NCI-H460 (cell line): ENCODE measurements around the gene COLEC11. TPM values are rescaled to one million over a fixed set of nuclear protein-coding genes. Genes with fewer than 3 reads are reported as not detected.
"Not testable (repeated sequence)": the region's sequence is repeated elsewhere in the genome, so short reads cannot be mapped to it uniquely, and the experiment has no call there.

Experiments
- DNase-seq: peaks from one replicate; pipeline ENCODE4 v3.0.0-alpha.2; 2016; ENCODE audit warnings: low read depth; ENCODE audit errors: extremely low read depth
- total RNA-seq: library from RNA; depleted of rRNA; stranded (reverse); fragments of >200 nt; shearing (Covaris generic); gene quantifications from 2 replicates; pipeline ENCODE4 v1.2.3, GENCODE V29; 2014

The COLEC11 gene
- total RNA-seq, 1 experiment from 2014 or later = 1.1 TPM

DNA sequence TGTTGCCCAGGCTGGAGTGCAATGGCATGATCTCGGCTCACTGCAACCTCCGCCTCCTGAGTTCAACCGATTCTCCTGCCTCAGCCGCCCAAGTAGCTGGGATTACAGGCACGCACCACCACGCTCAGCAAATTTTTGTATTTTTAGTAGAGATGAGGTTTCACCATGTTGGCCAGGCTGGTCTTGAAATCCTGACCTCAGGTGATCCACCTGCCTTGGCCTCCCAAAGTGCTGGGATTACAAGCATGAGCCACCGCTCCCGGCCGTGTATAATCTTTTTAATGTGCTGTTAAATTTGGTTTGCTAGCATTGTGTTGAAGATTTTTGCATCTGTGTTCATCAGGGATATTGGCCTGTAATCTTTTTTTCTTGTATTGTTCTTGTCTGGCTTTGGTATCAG is 24.7 kb downstream of the COLEC11 start:
- DNase-seq = not testable (repeated sequence)

DNA sequence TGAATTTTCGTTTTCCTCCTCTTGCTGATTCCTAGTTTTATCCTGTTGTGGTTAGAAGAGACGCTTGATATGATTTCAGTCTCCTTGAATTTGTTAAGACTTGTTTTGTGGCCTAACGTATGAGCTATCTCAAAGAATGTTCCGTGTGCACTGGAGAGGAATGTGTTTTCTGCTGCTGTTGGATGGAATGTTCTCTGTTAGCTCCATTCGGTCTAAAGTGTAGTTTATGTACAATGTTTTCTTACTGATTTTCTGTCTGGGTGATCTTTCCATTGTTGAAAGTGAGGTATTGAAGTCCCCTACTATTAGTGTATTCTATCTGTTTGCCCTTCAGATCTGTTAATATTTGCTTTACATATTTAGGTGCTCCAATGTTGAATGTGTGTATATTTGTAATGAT is 25.9 kb downstream of the COLEC11 start:
- no peak for DNase-seq

DNA sequence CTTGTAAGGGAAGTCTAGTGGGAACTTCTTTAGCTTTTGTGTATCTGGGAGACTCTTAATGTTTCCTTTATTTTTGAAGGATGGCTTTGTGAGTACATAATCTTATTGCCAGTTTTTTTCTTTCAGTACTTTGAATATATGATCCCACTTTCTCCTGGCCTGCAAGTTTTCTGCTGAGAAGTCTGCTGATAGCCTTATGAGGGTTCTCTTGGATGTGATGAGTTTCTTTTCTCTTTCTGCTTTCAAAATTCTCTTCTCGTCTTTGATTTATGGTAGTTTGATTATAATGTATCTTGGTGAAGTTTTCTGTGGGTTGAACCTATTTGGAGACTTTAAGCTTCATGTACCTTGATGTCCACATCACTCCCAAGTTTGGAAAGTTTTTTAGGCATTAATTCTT is 28.1 kb downstream of the COLEC11 start:
- no peak for DNase-seq

DNA sequence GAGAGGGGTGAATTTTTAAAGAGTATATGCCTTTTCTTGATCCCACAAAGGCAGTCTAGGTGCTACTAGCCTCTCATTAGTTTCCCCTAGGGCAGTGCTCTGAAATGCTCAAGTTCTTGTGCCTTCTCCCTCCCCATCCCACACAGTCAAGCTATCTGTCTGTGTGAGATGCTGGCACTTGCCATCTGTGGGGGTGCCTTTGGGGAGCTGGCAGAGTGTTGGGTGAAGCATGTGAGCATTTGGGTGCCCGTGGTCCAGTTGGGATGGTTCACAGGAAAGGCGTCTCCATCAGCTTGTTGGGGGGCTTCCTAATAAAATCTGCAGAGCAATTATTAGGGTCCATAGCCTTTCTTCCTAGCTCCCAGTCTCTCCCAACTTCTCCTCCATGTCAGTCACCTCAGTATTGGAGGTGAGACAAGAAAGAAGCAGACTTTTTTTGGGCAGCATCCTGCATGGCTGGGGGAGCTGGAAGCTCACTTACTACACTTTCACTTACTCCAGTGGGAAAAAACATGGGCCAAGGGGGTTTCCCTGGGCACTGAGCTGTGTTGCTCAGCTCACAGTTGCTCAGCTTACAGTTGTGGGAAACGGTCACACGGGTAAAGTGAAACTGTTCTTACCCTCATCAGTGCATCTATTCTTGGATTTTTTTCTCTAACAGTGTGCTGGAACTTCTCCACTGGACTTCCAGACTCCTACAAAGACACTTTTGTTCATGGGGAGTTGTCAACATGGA is 29.3 kb downstream of the COLEC11 start:
- no peak for DNase-seq

DNA sequence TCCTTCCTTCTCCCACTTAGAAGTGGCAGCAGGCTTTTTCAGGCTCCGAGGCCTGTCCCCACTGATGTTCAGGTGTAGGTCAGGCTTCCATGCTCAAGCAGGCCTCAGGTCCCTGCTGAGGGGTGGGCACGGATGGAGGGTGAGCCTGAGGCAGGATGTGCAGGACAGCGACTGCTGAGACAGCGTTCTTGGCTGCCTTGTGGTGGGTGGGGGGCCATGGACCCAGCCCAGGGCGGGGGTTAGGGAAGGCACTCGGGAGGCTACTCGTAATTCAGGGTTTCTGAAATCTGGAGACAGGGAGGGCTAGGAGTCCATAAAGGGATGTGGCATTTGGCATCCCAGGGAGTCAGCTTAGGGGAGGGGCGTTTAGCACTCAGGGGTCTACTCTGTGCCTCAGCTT is 30.3 kb downstream of the COLEC11 start:
- no peak for DNase-seq

DNA sequence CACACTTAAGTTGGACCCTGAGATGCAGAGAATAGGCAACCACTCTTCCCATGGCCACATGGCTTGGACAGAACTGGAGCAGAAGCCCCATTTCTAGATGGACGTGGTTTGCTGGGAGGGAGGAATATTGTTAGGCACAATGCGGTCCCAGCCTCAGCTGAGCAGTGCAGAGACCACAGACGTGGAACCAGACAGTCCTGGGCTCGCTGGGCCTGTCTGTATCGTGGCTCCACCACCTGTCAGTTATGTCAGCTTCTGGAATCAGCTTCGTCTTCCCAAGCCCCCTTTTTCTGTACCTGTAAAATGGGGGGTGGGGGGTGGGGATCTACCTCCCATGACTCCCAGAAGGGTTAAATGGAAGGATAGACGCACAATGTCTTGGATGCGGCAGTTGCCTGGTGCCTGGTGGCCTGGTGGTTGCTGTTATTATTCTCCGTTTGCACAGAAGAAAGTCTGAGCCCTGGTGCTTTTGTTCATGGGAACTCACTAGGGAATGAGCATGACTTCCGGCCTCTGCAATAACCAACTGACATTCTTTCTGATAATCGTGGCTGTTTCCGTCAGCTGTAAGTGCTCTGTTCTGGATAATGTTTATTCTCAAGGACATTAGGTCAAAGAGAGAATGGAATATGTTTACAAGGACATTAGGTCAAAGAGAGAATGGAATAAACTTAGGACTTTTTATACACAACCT is 31.4 kb downstream of the COLEC11 start:
- no peak for DNase-seq

DNA sequence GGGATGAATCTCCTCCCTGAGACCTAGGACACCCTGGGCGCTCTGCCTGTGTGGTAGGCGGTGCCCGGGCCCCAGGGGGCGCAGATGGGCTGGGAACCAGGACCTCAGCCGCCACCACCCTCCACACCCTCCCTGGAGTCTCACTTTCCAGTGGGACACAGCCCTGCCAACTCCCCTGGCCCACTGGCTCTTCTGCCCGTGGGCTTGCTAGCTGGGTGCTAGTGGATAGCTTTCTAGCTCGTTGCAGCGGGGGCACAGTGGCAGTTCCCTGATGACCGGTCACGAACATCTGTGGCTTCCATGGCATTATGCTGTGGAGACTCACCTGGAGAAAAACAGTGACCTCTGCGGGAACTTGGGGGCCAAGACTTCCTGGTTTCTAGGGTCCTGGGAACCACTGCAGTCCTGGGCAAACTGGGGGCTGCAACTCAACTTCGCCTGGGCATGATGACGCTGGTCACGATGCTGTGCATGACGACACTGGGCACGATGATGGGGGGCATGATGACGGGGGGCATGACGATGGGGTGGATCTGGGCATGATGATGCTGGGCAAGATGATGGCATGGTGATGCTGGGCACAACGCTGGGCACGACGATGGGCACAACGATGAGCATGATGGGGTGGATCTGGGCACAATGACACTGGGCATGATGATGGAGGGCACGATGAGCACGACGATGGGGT is 32.0 kb downstream of the COLEC11 start:
- no peak for DNase-seq

DNA sequence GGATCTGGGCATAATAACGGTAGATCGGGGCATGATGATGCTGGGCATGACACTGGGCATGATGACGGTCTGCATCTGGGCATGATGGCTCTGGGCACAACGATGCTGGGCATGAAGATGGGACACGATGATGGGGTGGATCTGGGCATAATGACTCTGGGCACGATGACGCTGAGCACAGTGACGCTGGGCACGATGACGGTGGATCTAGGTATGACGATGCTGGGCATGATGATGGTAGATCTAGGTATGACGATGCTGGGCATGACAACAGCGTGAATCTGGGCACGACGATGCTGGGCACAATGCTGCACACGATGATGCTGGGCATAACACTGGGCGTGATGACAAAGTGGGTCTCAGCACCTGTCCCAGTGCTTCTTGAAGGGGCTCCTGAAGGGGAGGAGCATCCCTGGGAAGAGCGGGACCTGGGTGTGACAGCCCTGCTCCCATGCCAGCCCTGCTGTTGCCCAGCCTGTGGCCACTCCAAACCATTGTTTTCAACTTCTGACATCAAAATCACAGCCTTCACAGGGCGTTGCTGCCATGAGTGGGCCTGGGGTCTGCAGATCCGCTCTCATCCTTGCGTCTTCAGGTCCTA is 32.7 kb downstream of the COLEC11 start:
- DNase-seq = no peak

DNA sequence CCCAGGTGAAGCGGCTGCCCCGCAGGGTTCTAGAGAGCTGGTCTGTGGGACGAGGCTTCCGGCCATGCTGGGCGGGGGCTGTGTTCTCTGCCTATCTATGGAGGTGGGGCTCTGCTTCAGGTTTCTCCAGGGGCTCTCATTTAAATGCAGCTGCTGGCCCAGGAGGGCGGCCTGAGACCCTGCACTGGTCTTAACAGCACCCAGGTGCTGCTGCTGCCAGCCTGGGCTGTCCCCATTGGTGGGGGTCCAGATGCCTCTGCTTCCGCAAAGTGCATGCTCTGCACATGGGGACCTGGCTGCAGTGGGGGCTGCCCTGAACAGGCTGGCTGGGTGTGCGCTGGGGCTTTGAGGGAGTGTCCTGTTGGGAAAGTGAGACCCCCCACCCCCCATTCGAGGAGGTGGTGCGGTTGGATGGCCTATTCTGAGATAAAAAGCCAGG is 33.3 kb downstream of the COLEC11 start:
- no peak for DNase-seq

DNA sequence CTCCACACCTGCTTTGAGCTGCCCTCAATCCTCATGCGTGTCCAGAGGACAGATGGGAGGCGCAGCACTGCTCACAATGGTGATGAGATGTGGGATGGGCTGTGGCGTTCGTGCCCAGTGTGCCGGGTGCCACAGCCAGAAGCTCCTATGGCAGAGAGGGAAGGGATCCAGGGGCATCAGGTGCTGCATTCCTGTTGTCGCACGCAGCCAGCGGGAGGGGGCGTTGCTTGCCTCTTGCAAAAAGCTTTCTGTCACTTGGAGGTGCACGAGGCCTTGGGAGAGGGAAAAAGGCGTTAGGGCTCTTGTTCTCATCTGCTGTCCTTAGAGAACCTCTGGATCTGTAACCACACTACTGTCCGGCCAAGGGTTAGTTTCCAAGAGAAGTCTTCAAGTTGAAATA is 33.9 kb downstream of the COLEC11 start:
- DNase-seq = no peak

DNA sequence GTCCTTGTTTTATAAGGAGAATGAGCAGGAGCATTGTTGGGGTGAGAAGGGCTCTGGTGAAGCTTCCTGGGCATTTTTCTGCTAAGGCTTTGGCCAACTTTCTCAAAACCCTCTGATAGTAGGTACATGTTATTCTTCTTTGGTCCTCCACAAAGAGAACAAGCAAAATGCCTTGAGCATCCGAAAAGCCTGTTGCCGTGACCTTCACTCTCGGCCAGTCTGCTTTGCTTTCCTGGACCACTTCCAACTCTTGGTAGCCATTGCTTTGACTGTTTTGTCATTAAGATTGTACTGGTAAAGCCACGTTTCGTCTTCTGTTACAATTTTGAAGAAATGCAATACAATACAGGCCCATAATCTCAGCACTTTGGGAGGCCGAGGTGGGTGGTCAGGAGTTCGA is 35.7 kb downstream of the COLEC11 start:
- DNase-seq = no peak

DNA sequence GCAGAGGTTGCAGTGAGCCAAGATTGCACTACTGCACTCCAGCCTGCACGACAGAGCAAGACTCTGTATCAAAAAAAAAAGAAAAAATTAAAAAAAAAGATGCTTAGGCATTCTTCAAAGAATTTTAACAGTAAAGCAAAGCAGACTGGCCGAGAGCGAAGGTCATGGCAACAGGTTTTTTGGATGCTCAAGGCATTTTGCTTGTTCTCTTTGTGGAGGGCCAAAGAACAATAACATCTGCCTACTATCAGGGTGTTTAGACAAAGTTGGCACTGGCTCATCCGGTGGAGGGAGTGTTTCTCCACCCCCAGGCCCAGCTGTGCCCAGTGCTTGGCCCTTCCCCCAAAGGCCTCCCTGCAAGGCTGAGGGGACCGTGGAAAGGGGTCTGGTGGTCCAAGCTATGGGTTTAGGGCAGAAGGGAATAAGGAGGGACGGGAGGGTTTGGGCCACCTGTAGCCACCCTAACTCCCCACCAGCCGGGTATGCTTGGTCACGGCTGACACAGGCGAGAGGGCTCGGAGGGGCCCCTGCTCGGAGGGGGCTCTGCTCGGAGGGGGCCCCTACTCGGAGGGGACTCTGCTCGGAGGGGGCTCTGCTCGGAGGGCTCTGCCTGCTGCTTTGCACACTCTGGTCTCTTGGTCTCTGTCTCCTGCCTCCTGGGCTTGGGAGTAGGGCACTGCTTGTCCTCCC is 36.4 kb downstream of the COLEC11 start:
- no peak for DNase-seq

DNA sequence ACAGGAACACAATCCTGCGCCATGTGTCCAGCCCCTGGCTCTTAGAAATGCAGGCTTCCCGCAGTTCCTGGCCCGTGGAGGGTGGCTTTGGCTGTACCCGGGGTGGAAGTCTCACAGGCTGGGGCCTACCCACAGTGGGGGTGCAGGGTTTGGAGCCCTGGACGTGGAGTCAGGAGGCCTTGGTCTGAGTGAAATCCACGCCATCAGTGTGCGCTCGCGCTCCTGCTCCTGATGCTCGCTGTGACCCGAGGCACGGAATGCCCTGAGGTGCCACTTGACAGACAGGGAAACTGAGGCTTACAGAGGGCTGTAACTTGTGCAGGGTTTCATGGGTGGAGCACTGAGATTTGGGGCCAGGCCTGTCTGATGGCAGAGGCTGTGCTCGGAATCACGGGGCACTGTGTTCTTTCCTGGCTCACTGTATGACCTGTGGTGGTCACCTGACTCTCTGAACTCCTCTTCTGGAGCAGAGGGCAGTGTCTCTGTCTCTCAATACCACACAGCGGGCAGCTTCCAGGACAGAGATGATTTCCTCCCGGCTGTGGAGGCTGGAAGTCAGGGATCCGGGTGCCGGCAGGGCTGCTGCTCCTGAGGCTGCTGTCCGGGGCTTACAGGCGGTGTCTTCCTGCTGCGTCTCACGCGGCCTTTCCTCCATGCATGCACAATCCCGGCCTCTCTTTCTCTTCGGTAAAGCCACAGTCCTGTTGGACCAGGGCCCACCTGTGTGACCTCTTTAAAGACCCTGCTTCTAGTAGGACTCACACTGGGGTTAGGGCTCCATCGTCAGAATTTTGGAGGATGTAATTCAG is 37.1 kb downstream of the COLEC11 start:
- no peak for DNase-seq

DNA sequence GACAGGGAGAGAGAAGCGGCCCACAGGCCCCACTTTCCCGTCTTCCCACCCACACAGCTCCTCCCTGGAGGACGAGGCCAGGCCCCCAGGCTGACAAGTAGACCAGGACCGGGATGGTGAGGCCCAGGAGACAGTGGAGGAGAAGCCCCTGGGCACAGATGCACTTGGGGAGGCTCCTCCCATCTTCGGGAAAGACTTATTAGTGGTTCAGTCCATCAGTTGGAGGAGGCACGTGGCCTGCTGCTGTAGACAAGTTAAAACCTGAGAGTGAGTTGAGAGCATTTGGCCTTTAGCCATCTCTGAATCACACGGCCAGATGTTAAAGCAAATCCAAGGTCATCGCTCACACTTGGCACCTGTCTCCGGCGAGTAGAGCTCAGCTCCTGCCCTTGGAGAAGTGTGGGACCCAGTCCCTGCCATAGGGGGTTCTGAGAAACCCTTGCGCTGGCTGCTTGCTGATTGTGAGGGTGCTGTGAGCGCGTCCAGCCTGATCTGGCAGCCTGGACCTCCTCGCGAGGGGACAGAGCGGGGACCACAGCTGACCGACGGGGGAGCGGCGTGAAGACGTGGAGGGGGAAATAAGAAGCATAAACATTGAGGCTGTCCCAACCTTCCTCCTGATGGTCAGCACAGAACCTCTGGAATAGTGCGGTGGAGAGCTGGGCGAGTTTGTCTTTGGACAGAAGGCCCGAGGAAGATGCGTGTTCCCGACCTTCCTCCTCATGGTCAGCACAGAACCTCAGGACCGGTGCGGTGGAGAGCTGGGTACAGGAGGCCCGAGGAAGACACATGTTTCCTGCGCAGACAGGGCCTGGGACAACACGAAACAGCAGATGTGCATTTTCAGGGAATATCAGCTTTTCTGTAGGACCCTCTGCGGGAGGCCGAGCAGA is 38.4 kb downstream of the COLEC11 start:
- DNase-seq = no peak

DNA sequence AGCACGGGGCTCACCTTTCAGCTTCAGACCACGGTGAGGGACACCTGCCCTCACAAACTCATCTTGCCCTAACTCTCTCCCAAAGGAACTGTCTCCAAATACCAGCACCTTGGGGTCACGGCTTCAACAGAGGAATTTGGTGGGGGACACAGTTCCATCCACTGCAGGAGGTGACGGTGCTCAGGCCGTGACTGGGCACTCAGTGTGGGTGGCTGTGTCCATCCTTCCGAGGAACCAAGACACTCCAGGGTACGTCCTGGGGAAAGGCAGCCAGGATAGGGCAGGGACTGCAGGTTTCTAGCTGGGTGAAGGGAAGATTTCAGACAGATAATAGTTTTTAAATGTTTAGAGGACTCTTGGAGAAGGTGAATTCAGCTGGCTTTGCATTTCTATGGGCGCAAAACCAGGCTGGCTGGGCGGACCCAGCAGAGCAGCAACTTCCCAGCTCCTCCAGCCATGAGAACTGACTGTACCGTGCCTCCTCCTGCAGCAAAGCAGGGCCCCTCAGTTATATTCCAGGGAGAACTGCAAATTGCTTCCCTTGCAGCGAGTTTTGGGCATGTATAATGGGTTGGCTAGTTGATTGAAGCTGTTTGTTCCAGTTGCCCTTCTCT is 39.2 kb downstream of the COLEC11 start:
- no peak for DNase-seq

DNA sequence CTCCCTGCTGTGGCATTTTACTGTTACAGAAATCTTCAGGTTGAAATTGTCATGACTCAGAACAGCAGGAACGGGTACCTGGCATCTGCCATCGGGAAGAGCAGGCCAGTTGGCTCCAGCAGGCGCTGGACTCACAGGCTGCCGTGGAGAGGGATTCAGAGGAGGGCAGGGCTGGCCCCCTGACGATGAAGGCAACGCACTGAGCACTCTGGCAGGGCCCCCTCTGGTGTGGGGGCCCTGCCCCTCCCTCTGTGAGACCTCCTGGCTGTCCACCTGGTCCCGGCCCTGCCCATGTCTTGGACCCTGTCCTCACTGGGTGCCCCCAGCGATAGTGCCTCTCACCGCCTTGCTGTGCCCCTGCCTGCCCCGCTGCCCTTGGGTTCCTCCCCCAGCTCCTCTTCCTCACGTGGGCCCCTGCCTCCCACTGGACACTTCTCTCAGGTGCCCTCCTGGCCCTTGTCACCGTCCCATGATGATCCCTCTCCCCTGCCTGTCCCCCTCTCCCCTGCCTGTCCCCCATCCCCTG is 39.7 kb downstream of the COLEC11 start:
- no peak for DNase-seq

DNA sequence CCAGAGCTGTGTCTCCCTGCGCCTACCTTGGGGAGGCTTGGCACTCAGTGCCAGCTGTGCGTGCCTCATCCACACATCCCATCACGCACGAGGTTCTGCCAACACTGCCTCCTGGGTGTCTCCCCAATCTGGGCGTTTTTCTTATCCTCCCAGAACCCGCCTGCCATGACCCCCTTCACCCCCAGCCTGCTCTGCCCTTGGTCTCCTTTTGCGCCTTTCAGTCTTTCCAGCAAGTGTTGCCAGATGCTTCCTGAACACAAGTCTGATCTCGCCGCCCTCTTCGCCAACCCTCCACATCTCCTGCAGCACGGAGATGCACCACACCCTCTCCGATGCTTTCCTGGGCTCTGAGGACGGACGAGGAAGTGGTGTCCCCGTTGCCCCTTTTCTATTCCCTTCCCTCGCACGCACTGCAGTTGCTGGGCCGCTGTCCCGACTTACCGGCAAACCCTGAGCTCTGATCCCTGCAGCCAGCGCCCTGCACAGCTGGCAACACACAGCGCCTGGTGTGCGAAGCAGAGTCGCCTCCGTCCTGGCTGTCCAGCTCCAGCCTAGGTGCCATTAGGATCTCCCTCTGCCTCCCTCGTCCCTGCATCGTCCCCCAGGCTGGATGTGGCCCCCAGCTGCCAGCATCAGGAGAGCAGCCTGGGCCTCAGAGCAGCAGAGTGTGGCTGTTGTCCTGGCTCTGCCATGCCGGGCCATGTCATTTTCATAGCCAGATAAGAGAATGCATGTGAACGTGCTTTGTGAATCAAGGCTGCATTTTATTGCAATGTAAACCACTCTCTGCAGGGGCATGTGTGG is 40.5 kb downstream of the COLEC11 start:
- no peak for DNase-seq

DNA sequence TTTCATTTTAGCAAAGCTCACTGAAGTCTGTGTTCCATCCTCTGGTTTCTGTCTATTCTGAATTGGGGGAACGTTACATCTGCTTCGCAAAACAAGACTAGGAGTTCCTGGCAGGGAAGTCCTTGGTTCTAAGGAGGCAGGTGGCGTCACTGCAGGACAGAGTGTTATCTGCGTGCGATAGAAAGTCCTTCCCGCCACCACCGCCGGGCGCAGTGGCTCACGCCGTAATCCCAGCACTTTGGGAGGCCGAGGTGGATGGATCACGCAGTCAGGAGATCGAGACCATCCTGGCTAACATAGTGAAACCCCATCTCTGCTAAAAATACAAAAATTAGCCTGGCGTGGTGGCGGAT is 41.0 kb downstream of the COLEC11 start:
- DNase-seq = not testable (repeated sequence)
